Fibroblast of pulmonary artery (primary cell): ENCODE data around the gene USP27X.

ENCODE experiments used
- DNase-seq: peaks from one replicate; pipeline ENCODE4 v3.0.0-alpha.2; 2010; ENCODE audit warnings: low read depth
- H3K4me3 ChIP-seq: replicated peaks from 2 replicates; pipeline ENCODE4 v1.5.1; 2011; ENCODE audit warnings: low read depth, mild to moderate bottlenecking, control low read depth, low read length, moderate library complexity
- TF ChIP-seq, protein P1 (sequence below): IDR thresholded peaks from 2 replicates; pipeline ENCODE4 v1.5.1; 2011; ENCODE audit warnings: mild to moderate bottlenecking, control low read depth, low read length, inconsistent platforms; ENCODE audit errors: missing control alignments

The USP27X gene

DNA sequence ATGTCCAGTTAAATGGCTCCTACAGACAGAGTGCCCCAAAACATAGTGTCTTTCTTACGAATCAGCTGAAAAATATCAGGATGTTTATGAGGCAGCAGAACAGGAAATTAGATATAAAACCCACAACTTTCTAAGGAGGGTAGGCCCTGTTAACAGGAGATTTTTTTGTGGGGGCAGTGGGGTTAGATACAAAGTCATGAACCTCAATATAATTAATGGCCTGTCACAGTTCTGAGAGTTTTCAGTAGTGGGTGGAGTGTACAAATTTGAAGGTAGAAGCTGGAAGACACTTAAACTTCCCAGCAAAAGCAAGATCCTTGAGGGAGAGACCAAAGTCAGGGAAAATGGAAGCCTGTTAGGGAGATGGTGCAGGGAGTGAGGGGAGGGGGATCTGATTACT lies 32.8 kb upstream of the USP27X start:
- TF ChIP-seq, protein P1, sequence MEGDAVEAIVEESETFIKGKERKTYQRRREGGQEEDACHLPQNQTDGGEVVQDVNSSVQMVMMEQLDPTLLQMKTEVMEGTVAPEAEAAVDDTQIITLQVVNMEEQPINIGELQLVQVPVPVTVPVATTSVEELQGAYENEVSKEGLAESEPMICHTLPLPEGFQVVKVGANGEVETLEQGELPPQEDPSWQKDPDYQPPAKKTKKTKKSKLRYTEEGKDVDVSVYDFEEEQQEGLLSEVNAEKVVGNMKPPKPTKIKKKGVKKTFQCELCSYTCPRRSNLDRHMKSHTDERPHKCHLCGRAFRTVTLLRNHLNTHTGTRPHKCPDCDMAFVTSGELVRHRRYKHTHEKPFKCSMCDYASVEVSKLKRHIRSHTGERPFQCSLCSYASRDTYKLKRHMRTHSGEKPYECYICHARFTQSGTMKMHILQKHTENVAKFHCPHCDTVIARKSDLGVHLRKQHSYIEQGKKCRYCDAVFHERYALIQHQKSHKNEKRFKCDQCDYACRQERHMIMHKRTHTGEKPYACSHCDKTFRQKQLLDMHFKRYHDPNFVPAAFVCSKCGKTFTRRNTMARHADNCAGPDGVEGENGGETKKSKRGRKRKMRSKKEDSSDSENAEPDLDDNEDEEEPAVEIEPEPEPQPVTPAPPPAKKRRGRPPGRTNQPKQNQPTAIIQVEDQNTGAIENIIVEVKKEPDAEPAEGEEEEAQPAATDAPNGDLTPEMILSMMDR: no peak
- no peak for DNase-seq
- H3K4me3 ChIP-seq: no peak overlapping the region

DNA sequence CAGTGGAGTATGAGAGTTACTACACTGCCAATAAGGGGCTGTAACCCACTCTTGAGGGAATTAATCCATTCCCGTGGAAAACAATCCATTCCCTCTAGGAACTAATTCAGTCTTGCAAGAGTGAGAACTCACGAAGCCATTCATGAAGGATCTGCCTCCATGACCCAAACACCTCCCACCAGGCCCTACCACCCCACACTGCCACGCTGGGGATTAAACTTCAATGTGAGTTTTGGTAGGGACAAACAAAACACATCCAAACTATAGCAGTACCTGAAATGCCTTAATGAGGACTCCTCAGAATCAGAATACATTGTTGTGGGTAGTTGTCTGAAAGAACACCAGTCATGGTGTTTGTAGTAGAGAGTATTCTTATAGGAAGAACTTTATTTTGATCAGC lies 31.0 kb upstream of the USP27X start:
- no peak for DNase-seq
- TF ChIP-seq, protein P1: no peak

DNA sequence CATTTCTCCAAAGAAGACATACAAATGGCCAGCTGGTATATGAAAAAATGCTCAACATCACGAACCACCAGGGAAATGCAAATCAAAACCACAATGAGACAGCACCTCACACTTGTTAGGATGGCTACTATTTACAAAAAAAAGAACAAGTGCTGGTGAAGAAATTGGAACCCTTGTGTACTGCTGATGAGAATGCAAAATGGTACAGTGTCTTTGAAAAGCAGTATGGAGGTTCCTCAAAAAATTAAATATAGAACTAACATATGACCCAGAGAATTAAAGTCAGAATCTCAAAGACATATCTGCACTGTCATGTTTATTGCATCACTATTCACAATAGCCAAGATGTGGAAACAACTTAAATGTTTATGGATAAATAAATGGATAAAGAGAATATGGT lies 29.3 kb upstream of the USP27X start:
- no peak for DNase-seq
- TF ChIP-seq, protein P1: no peak
- no peak overlapping the region for H3K4me3 ChIP-seq

More for the DNA sequence above, 31.0 kb upstream of the USP27X start:
- no peak overlapping the region for H3K4me3 ChIP-seq

DNA sequence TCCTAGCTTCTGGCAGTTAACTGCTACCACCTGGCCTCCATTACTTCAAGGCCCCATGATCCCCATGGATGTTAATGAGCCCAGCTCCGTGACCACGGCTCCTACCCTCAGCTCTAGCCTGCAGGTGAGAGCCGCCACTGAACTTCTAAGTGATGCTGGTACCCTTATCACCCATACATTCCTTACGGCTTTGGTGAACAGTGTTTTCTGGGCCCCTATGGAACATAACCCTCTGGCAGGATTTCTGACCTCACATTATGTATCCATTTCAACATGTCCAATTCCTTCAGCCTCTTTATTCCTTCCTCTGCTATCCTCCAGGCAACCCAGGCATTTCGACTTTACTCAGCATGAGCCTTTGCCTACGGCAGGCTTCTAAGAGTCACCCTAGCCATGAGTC lies 25.6 kb upstream of the USP27X start:
- TF ChIP-seq, protein P1: no peak
- H3K4me3 ChIP-seq: no peak overlapping the region
- no peak for DNase-seq

DNA sequence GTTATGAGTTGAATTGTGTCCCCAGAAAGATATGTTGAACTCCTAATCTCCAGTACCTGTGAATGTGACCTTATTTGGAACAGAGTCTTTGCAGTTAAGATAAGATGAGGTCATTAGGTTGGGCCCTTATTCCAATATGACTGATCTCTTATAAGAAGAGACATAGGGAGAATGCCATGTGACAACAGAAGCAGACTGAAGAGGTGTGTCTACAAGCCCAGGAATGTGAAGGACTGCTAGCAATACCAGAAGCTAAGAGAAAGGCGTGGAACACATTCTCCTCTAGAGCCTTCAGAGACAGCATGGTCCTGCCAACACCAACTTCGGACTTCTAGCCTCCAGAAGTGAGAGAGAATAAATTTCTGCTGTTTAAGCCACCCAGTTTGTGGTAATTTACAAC lies 22.5 kb upstream of the USP27X start:
- H3K4me3 ChIP-seq: no peak overlapping the region
- DNase-seq: no peak
- TF ChIP-seq, protein P1: no peak

DNA sequence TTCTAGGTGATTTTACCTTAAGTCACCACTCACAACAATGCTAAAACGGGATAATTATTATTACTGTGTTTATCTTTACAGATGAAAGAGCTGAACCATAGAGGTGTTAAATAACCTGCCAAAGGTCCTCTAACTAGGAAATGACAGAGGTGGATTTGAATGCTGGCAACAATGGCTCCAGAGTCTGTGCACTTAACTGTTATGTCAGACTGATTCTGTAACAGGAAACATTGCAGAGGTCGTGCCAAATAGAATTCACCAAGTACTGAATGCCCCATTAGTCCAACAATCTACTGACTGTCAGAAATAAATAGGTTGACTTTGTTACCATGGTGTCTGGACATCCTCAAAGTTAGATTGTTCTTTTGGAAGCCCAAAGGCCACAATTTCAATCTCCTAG lies 20.9 kb upstream of the USP27X start:
- TF ChIP-seq, protein P1: no peak
- no peak overlapping the region for H3K4me3 ChIP-seq
- DNase-seq: no peak

DNA sequence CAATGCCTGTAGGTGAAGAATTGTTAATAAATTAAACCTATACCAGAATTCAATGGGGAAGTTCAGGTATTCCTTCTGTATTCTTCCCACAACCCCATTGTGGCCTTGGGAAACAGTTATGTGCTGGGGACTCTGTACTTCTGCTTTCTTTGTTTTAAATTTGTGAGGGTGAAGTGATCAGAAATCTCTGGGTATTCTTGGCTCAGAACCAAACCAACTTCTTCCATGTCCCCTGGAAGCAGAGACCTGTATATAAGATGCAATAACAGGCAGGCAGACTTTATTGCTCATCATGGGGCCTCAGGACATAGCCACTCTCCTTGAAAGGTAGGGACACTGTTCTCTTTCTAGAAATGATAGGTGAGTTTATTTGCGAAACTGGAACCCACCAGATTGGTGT lies 19.8 kb upstream of the USP27X start:
- no peak for DNase-seq
- TF ChIP-seq, protein P1: no peak

More for the DNA sequence above, 19.8 kb upstream of the USP27X start:
- H3K4me3 ChIP-seq: no peak overlapping the region
